OCI-LY1 (cell line): ENCODE measurements around the gene WNT7B.
A peak's percentile ranks its signal among the peaks of the same experiment; 100 is the strongest.

Experiments
- H2AFZ ChIP-seq: fragments of 200-600 bp; sonication (generic), shearing (Covaris generic); 2 replicates; pipeline ENCODE4 v1.6.0; 2014; ENCODE audit warnings: antibody characterized with exemption, mild to moderate bottlenecking, low read length
- H3F3A ChIP-seq: fragments of 200-600 bp; sonication (generic), shearing (Covaris generic); 2 replicates; pipeline ENCODE4 v1.6.0; 2014; ENCODE audit warnings: mild to moderate bottlenecking, antibody characterized with exemption, low read length, moderate library complexity; ENCODE audit not compliant: insufficient read depth
- H3K27ac ChIP-seq: fragments of 200-600 bp; sonication (generic); 2 replicates; pipeline ENCODE4 v1.5.1; 2014; ENCODE audit warnings: low read length, mixed run types, mild to moderate bottlenecking, low read depth; ENCODE audit not compliant: poor library complexity, severe bottlenecking
- H3K27me3 ChIP-seq: fragments of 200-600 bp; sonication (generic); 2 replicates; pipeline ENCODE4 v1.6.0; 2014; ENCODE audit warnings: antibody characterized with exemption, mild to moderate bottlenecking, low read length, moderate library complexity; ENCODE audit not compliant: insufficient read depth
- H3K36me3 ChIP-seq: fragments of 200-600 bp; sonication (generic); 2 replicates; pipeline ENCODE4 v1.6.1; 2014; ENCODE audit warnings: mild to moderate bottlenecking, antibody characterized with exemption, low read length, moderate library complexity, mixed read lengths; ENCODE audit not compliant: insufficient read depth
- H3K4me1 ChIP-seq: fragments of 200-600 bp; sonication (generic); 2 replicates; pipeline ENCODE4 v1.5.1; 2014; ENCODE audit warnings: mild to moderate bottlenecking, low read length, moderate library complexity; ENCODE audit not compliant: insufficient read depth, severe bottlenecking
- H3K4me2 ChIP-seq: fragments of 200-600 bp; sonication (generic), shearing (Covaris generic); 2 replicates; pipeline ENCODE4 v1.6.1; 2014; ENCODE audit warnings: low read length
- H3K4me3 ChIP-seq: fragments of 200-600 bp; sonication (generic); 2 replicates; pipeline ENCODE4 v1.5.1; 2014; ENCODE audit warnings: low read length, low read depth, mild to moderate bottlenecking, mixed read lengths; ENCODE audit not compliant: poor library complexity, severe bottlenecking
- H3K79me2 ChIP-seq: fragments of 200-600 bp; shearing (Covaris generic); 2 replicates; pipeline ENCODE4 v1.6.1; 2016; ENCODE audit warnings: mixed run types, low read length, mixed read lengths; ENCODE audit not compliant: insufficient read depth
- H3K9ac ChIP-seq: fragments of 200-600 bp; sonication (generic), shearing (Covaris generic); 2 replicates; pipeline ENCODE4 v1.6.1; 2014; ENCODE audit warnings: mild to moderate bottlenecking, low read length, mixed read lengths
- H3K9me2 ChIP-seq: fragments of 200-600 bp; sonication (generic), shearing (Covaris generic); 2 replicates; pipeline ENCODE4 v1.6.1; 2014; ENCODE audit warnings: low read depth, mild to moderate bottlenecking, low read length, mixed read lengths
- H3K9me3 ChIP-seq: fragments of 200-600 bp; shearing (Covaris generic); 2 replicates; pipeline ENCODE4 v1.6.1; 2014; ENCODE audit warnings: low read length, mixed read lengths
- H4K20me1 ChIP-seq: fragments of 200-600 bp; sonication (generic), shearing (Covaris generic); 2 replicates; pipeline ENCODE4 v1.6.0; 2016; ENCODE audit warnings: mild to moderate bottlenecking, low read length; ENCODE audit not compliant: insufficient read depth
- EZH2 ChIP-seq: fragments of 200-600 bp; sonication (generic), shearing (Covaris generic); IDR thresholded peaks from 2 replicates; pipeline ENCODE4 v1.8.0; 2017; ENCODE audit warnings: borderline replicate concordance, mixed run types, mild to moderate bottlenecking, antibody characterized with exemption, low read length, moderate library complexity, mixed read lengths
- TF ChIP-seq, protein P1 (sequence below): fragments of 200-600 bp; sonication (generic), shearing (Covaris generic); IDR thresholded peaks from 2 replicates; pipeline ENCODE4 v1.5.1; 2017; ENCODE audit warnings: mild to moderate bottlenecking, antibody characterized with exemption, low read length, moderate library complexity, mixed read lengths

Gene WNT7B

DNA sequence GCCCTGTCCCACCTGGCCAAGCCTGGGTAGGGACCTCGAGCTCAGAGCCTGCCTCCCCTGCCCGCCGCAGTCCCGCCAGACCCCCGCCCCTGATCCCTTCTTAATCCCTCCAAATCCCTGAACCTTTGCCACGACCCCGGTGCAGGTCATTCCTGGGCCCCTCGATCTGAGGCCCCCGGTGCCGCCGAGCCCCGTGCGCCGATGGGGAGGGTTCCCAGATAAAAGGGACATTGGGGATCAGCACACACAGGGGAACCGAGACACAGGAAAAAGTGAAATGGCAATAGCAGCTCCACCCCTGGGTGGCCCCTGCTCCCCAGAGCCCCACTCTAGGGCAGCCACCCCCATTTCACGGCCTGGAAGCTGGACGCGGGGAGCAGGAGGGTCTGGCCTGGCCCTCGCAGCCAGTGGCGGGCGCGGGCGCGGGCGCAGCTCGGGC is 1.3 kb upstream of the WNT7B start:
- Histone ChIP-seq H3K9ac (peak overlapping the region; percentile 18; the same call in 1 of the 2 replicates), H2AFZ (no peak overlapping the region), H3F3A (no peaks in the 10 kb centered on the region), H3K36me3 (no peaks in the 10 kb centered on the region), H3K9me3 (no peaks in the 10 kb centered on the region), H3K4me3 (peak overlapping the region; percentile 67), H3K27ac (no peak overlapping the region), H3K4me1 (peaks cover 16% of the 10 kb centered on the region), H3K27me3 (no peaks in the 10 kb centered on the region), H3K9me2 (no peaks in the 10 kb centered on the region), H4K20me1 (no peaks in the 10 kb centered on the region), H3K79me2 (no peaks in the 10 kb centered on the region), H3K4me2 (peak overlapping the region; percentile 67)
- TF ChIP-seq EZH2: no peak
- TF ChIP-seq, protein P1, sequence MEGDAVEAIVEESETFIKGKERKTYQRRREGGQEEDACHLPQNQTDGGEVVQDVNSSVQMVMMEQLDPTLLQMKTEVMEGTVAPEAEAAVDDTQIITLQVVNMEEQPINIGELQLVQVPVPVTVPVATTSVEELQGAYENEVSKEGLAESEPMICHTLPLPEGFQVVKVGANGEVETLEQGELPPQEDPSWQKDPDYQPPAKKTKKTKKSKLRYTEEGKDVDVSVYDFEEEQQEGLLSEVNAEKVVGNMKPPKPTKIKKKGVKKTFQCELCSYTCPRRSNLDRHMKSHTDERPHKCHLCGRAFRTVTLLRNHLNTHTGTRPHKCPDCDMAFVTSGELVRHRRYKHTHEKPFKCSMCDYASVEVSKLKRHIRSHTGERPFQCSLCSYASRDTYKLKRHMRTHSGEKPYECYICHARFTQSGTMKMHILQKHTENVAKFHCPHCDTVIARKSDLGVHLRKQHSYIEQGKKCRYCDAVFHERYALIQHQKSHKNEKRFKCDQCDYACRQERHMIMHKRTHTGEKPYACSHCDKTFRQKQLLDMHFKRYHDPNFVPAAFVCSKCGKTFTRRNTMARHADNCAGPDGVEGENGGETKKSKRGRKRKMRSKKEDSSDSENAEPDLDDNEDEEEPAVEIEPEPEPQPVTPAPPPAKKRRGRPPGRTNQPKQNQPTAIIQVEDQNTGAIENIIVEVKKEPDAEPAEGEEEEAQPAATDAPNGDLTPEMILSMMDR: no peak

DNA sequence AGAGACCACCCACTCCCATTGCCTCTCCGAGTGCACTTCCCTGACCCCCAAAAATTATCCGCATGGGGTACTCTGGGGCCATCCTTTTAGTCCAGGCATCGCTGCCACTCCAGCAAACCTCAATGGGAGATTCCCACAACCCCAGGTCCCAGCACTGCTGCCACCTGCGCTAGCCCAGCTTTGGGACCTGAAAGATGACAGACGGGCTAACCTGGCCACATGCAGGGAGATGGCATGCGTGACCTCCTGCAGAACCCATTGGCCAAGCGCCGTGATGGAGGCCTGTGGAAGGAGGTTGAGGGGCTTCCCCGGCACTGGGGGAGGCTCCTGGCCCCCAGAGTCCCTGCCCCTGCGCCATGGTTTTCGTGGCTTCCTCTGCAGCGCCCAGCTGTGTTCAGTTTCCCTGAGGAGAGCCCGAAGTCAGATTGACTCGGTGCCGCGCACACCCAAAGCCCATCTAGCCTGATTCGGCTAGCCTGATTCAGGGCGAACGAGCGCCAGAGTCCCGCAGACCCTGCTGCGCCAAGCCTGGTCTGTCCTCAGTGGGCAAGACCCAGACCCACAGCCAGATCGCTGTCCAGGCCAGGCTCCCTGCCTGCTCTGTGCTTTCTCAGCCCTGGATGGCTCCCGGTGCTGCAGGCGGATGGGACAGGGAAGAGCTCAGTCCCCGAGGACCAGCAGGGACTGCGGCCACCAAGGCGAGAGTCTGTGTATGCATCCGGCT is 751 bp upstream of the WNT7B start:
- Histone ChIP-seq H3K27ac (no peak overlapping the region), H3K27me3 (no peaks in the 10 kb centered on the region), H3K4me1 (peaks cover 16% of the 10 kb centered on the region), H3K79me2 (no peaks in the 10 kb centered on the region), H3K9ac (no peak overlapping the region), H3K9me2 (no peaks in the 10 kb centered on the region), H4K20me1 (no peaks in the 10 kb centered on the region), H3F3A (no peaks in the 10 kb centered on the region), H3K4me3 (no peak overlapping the region), H3K9me3 (no peaks in the 10 kb centered on the region), H3K4me2 (no peak overlapping the region; the same call in 1 of the 2 replicates), H2AFZ (no peak overlapping the region), H3K36me3 (no peaks in the 10 kb centered on the region)
- TF ChIP-seq EZH2: no peak
- TF ChIP-seq, protein P1: no peak

DNA sequence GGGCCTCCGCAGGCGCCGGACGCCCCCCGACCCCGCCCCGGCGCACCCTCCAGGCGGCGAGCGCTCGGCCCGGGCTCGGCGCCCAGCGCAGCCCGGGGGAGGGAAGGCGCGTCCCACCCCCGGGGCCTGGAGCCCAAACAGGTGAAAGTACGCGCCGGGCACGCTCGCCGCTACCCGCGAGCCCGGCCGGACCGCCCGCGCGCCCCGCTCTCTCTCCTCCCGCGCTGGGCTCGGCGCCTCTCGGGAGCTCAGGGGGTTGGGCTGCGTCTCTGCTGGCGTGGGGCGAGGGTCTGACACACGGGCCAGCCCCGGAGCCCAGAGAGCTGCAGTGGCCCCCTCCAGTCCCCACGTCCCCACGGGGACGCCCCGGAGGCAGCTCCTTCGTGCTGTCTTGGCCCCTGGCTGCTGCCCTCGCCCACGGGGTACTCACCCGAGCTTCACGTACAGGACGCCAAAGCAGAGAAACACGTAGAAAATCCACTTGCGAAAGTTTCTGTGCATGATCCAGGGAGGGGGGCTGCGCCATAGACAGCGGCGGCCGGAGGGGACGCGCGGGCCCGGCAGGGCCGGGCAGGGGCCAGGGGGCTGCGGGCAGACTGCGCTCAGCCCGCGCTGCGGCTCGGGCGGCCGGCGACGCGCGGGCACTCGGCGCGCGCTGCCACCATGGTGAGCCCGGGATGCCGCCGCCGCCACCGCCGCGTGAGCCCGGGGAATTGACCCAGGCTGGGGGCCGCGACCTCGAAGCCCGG is 534 bp downstream of the WNT7B start:
- no peak overlapping the region for H3K4me3 ChIP-seq
- H3K4me2 ChIP-seq: no peak overlapping the region

More for the DNA sequence above, 534 bp downstream of the WNT7B start:
- no peaks in the 10 kb centered on the region for H3K9me2 ChIP-seq
- no peaks in the 10 kb centered on the region for H3K9me3 ChIP-seq
- H3K36me3 ChIP-seq: no peaks in the 10 kb centered on the region
- no peak overlapping the region for H3K27ac ChIP-seq
- H3F3A ChIP-seq: no peaks in the 10 kb centered on the region
- H2AFZ ChIP-seq: no peak overlapping the region
- H4K20me1 ChIP-seq: no peaks in the 10 kb centered on the region
- peaks cover 16% of the 10 kb centered on the region for H3K4me1 ChIP-seq
- TF ChIP-seq, protein P1: no peak
- no peak for TF ChIP-seq EZH2
- H3K27me3 ChIP-seq: no peaks in the 10 kb centered on the region
- no peaks in the 10 kb centered on the region for H3K79me2 ChIP-seq
- no peak overlapping the region for H3K9ac ChIP-seq
